ENCODE data around the gene ADCY1.
A peak's percentile ranks its signal among the peaks of the same experiment; 100 is the strongest.

The ADCY1 gene

DNA sequence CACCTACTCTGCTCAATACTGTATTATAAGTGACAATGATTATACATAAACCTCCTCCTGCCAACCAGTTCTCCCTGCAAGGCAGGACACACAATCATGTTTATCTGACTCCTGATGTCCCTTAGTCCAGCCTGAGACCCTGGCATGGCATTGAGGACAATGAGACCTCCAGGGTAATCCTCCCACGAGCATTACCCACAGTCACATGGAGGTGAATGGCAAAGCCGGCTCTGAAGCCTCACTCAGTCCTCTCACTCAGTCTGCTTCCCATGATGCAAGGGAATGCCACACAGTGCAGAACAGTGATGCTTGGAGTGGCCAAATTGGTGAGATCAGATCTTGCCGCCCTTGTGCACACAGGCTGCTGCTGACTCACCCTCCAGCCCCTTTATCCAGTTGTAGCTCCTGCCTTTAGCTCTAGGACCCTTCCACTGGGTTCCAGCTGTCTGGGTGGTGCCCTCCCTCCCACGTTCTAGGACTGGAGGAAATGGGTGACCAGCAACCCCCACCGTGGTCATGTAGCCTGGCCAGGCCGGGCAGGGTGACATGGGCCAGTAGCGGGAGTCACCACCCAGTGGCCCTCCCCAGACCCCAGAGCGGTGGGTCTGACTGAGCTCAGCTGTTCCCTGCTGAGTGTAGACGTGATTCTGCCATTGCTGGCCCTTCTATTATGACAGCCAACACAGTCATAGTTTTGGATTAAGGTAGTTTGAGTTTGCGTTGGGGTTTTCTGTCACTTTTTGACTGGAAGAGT, 5.5 kb upstream of the ADCY1 start:
- TF ChIP-seq CTCF (IDR thresholded peaks at IDR 0.05; ENCODE audit: borderline replicate concordance, control extremely low read depth, extremely low read depth, insufficient read depth, missing control alignments), result no peak
- in situ Hi-C loops (cut with MboI; ENCODE audit: low sequenced_read_pairs, unreplicated experiment), result no loop called here
- peak; percentile 9 for DNase-seq (ENCODE audit: low spot score)

- in situ Hi-C loops (cut with MboI; ENCODE audit: low sequenced_read_pairs, unreplicated experiment), result no loop called here
- peak; percentile 3 for DNase-seq (ENCODE audit: low spot score)
- TF ChIP-seq CTCF (IDR thresholded peaks at IDR 0.05; ENCODE audit: borderline replicate concordance, control extremely low read depth, extremely low read depth, insufficient read depth, missing control alignments), result no peak
These were observed 4.9 kb upstream of the ADCY1 start for GRCh38 chr7:45569290-45569685.

- in situ Hi-C loops (cut with MboI; ENCODE audit: low sequenced_read_pairs, unreplicated experiment), result no loop called here
These were observed 3.4 kb upstream of the ADCY1 start for GRCh38 chr7:45570797-45571196.

GRCh38 chr7:45573204-45573603, 964 bp upstream of the ADCY1 start:
- in situ Hi-C loops (cut with MboI; ENCODE audit: low sequenced_read_pairs, unreplicated experiment), result no loop called here
- DNase-seq (ENCODE audit: low spot score), result no peak
- no peak for TF ChIP-seq CTCF (IDR thresholded peaks at IDR 0.05; ENCODE audit: borderline replicate concordance, control extremely low read depth, extremely low read depth, insufficient read depth, missing control alignments)

More at GRCh38 chr7:45570797-45571196, 3.4 kb upstream of the ADCY1 start:
- DNase-seq (ENCODE audit: low spot score), result peak; percentile 3
- no peak for TF ChIP-seq CTCF (IDR thresholded peaks at IDR 0.05; ENCODE audit: borderline replicate concordance, control extremely low read depth, extremely low read depth, insufficient read depth, missing control alignments)

GRCh38 chr7:45574416-45574668, 174 bp downstream of the ADCY1 start:
- no peak for DNase-seq (ENCODE audit: low spot score)
- in situ Hi-C loops (cut with MboI; ENCODE audit: low sequenced_read_pairs, unreplicated experiment), result no loop called here
- no peak for TF ChIP-seq CTCF (IDR thresholded peaks at IDR 0.05; ENCODE audit: borderline replicate concordance, control extremely low read depth, extremely low read depth, insufficient read depth, missing control alignments)

- TF ChIP-seq CTCF (IDR thresholded peaks at IDR 0.05; ENCODE audit: borderline replicate concordance, control extremely low read depth, extremely low read depth, insufficient read depth, missing control alignments), result no peak
- in situ Hi-C loops (cut with MboI; ENCODE audit: low sequenced_read_pairs, unreplicated experiment), result no loop called here
- DNase-seq (ENCODE audit: low spot score), result peak; percentile 78
These were observed 717 bp downstream of the ADCY1 start for GRCh38 chr7:45574669-45575500.
